ENCODE measurements around the gene SPDYC. TPM values are rescaled to one million over a fixed set of nuclear protein-coding genes. Genes with fewer than 3 reads are reported as not detected.

The SPDYC gene
- total and polyA plus RNA-seq, 9 of the 15 experiments (the other 6 are each of a cell fraction or from before 2014, with no cell fraction given): 4.4 to 18.8 (median 9.2) TPM

GRCh38 chr11:65180877-65181568 is 11.0 kb downstream of the SPDYC start (continued):
- TF ChIP-seq ETV6 (IDR thresholded peaks at IDR 0.05; ENCODE audit: borderline replicate concordance in 1 of 2, low read depth in 2 of 2, low read length in 1 of 2): 0 out of 4 replicates have a peak, but pooled peaks of 1 of the 2 experiments have one; percentile 17
- TF ChIP-seq ETV6 (CRISPR knock-in tag; IDR thresholded peaks at IDR 0.05; ENCODE audit: borderline replicate concordance): no peak; the same call in 1 of the 2 replicates
- peak; percentile 80 for TF ChIP-seq POLR2G (IDR thresholded peaks at IDR 0.05; ENCODE audit: low read depth, low read length)
- peak; percentile 53; the same call in 1 of the 2 replicates for TF ChIP-seq ETS1 (conservative IDR thresholded peaks at IDR 0.05; ENCODE audit: control insufficient read depth, low read depth, low read length)
- peak; percentile 62 for TF ChIP-seq SMAD4 (CRISPR knock-in tag; conservative IDR thresholded peaks at IDR 0.05)
- 0 out of 2 replicates have a peak, but pooled peaks have one; percentile 18 for TF ChIP-seq NFIC (IDR thresholded peaks at IDR 0.05)
- peak; percentile 31 for TF ChIP-seq CHD4 (IDR thresholded peaks at IDR 0.05; ENCODE audit: insufficient read depth, insufficient replicate concordance, low read depth, low read length, poor library complexity, severe bottlenecking)
- 0 out of 2 replicates have a peak, but pooled peaks have one; percentile 31 for TF ChIP-seq ZBTB40 (IDR thresholded peaks at IDR 0.05)
- no peak for TF ChIP-seq ZBTB40 (CRISPR knock-in tag; IDR thresholded peaks at IDR 0.05)
- no peak for TF ChIP-seq ZNF146 (CRISPR knock-in tag; IDR thresholded peaks at IDR 0.05; ENCODE audit: unreplicated experiment)
- peak; percentile 37 to 42; a peak in 2 of 4 replicates for TF ChIP-seq SIN3A (IDR thresholded peaks at IDR 0.05; ENCODE audit: borderline replicate concordance in 2 of 2, control insufficient read depth in 1 of 2, low read depth in 2 of 2, low read length in 2 of 2)
- no peak for TF ChIP-seq PHTF2 (CRISPR knock-in tag; IDR thresholded peaks at IDR 0.05)
- TF ChIP-seq E2F6 (IDR thresholded peaks at IDR 0.05; ENCODE audit: borderline replicate concordance in 1 of 2, extremely low read depth in 1 of 2, insufficient read depth in 1 of 2, insufficient read length in 1 of 2, low read depth in 1 of 2, low read length in 1 of 2, poor library complexity in 1 of 2, severe bottlenecking in 1 of 2): peak; percentile 21 to 63
- TF ChIP-seq BRD4 (IDR thresholded peaks at IDR 0.05): no peak
- TF ChIP-seq PTBP1 (IDR thresholded peaks at IDR 0.05; ENCODE audit: low read depth, low read length): no peak
